Body of pancreas (tissue), 4 donors: ENCODE results near the gene P2RX4. TPM values are rescaled to one million over a fixed set of nuclear protein-coding genes. Genes with fewer than 3 reads are reported as not detected.

Source experiments
- ATAC-seq: fragments of 150-250 bp; one replicate; pipeline ENCODE4 v1.9.1; 2016
- DNase-seq, 4 donors: peaks; one replicate each; pipeline ENCODE4 v3.0.0-alpha.2; 2019
- H3K27ac ChIP-seq, 4 donors: fragments of 200-600 bp; sonication (generic); 1 replicate in 3 of 4; 2 replicates in 1 of 4; pipeline versions ENCODE4 v1.5.1 to v1.6.1; 2016 to 2019; ENCODE audit warnings: mild to moderate bottlenecking in 1 of 4, mixed read lengths in 1 of 4, moderate library complexity in 1 of 4
- H3K27me3 ChIP-seq, 2 donors: fragments of 200-600 bp; sonication (generic); one replicate each; pipeline ENCODE4 v1.6.0; 2016; ENCODE audit warnings: mild to moderate bottlenecking in 1 of 2
- H3K36me3 ChIP-seq, 2 donors: fragments of 200-600 bp; sonication (generic); replicated peaks in 1 of 2; 2 replicates each; pipeline ENCODE4 v1.5.1; 2016; ENCODE audit warnings: low read depth in 2 of 2; ENCODE audit not compliant: insufficient read depth in 1 of 2
- H3K4me1 ChIP-seq: fragments of 200-600 bp; sonication (generic); one replicate; pipeline ENCODE4 v1.6.0; 2016
- H3K4me3 ChIP-seq, 2 donors: fragments of 200-600 bp; sonication (generic); 1 replicate in 1 of 2; 2 replicates in 1 of 2; pipeline ENCODE4 v1.5.1; 2016 to 2019
- H3K9me3 ChIP-seq, 3 donors: fragments of 200-600 bp; sonication (generic); 1 replicate in 2 of 3; 2 replicates in 1 of 3; pipeline ENCODE4 v1.5.1; 2016
- CTCF ChIP-seq, 7 experiments: fragments of 450-650 bp in 4 of 7; fragments of 200-600 bp in 3 of 7; sonication (generic) in 3 of 7; IDR thresholded peaks; one replicate each; pipeline ENCODE4 v1.5.1; 2016 to 2019; ENCODE audit warnings: antibody characterized with exemption in 7 of 7
- POLR2A ChIP-seq, 3 donors: fragments of 450-650 bp; IDR thresholded peaks; one replicate each; pipeline ENCODE4 v1.6.1; 2016; ENCODE audit warnings: antibody characterized with exemption in 3 of 3, mild to moderate bottlenecking in 2 of 3
- WGBS, 2 donors: methylation state at CpG; one replicate each; pipeline ENCODE4 v1.1.5; 2017; 5-methylcytosine and 5-hydroxymethylcytosine counted together
- intact Hi-C: fragments of 100-400 bp; cut with DNase I; formaldehyde crosslinking; loops from one replicate; pipeline ENCODE4 v1.15.1; 2023
- total RNA-seq, 2 donors: library from RNA; depleted of rRNA; stranded (reverse); fragments of >200 nt; gene quantifications; one replicate each; pipeline ENCODE4 v1.1.0, GENCODE V29; 2016

P2RX4 gene
- total RNA-seq, 2 donors from 2014 or later: 50.1 to 58.1 TPM

- peak overlapping the region in 3 of 4 donors; percentile 90 to 94 (median 92) for H3K27ac ChIP-seq
- DNase-seq (no peak), ATAC-seq (no peak)
- H3K4me1 ChIP-seq: peaks cover 32% of the 10 kb centered on the region
- intact Hi-C loops: no loop called here
- H3K36me3 ChIP-seq: no peaks in the 10 kb centered on the region
- H3K4me3 ChIP-seq: no peak overlapping the region
- 89 to 92% methylated on average over 15 of the region's 15 CpGs for WGBS, 2 donors
- TF ChIP-seq CTCF (IDR thresholded peaks at IDR 0.05) (no peak), POLR2A (IDR thresholded peaks at IDR 0.05) (no peak)
- no peaks in the 10 kb centered on the region for H3K9me3 ChIP-seq
- no peaks in the 10 kb centered on the region for H3K27me3 ChIP-seq
Observed at GRCh38 chr12:121209221-121209620, 708 bp upstream of the P2RX4 start.

GRCh38 chr12:121212875-121213274, 2.9 kb downstream of the P2RX4 start:
- intact Hi-C loops: no loop called here
- no peak for ATAC-seq
- Histone ChIP-seq H3K4me3 (no peak overlapping the region), H3K27ac (peak overlapping the region in 2 of 4 donors; percentile 23 to 91), H3K4me1 (peaks cover 68% of the 10 kb centered on the region), H3K27me3 (no peaks in the 10 kb centered on the region), H3K36me3 (no peaks in the 10 kb centered on the region), H3K9me3 (no peaks in the 10 kb centered on the region)
- DNase-seq: no peak
- WGBS, 2 donors: 88 to 91% methylated on average over 5 of the region's 5 CpGs
- TF ChIP-seq CTCF (IDR thresholded peaks at IDR 0.05) (no peak), POLR2A (IDR thresholded peaks at IDR 0.05) (no peak)

GRCh38 chr12:121214166-121214777, 4.3 kb downstream of the P2RX4 start:
- peak overlapping the region; percentile 71 to 91 (median 88) for H3K27ac ChIP-seq
- no peaks in the 10 kb centered on the region for H3K27me3 ChIP-seq
- intact Hi-C loops: no loop called here
- peaks cover 81% of the 10 kb centered on the region for H3K4me1 ChIP-seq
- TF ChIP-seq CTCF (IDR thresholded peaks at IDR 0.05) (no peak), POLR2A (IDR thresholded peaks at IDR 0.05) (no peak)
- no peak for ATAC-seq
- H3K4me3 ChIP-seq: no peak overlapping the region
- H3K9me3 ChIP-seq: no peaks in the 10 kb centered on the region
- WGBS, 2 donors: 56 to 58% methylated on average over 11 of the region's 11 CpGs
- no peak for DNase-seq
- no peaks in the 10 kb centered on the region for H3K36me3 ChIP-seq

GRCh38 chr12:121214855-121215745, 5.2 kb downstream of the P2RX4 start:
- no peaks in the 10 kb centered on the region for H3K36me3 ChIP-seq
- no peak overlapping the region for H3K4me3 ChIP-seq
- peak overlapping the region; percentile 71 to 91 (median 88) for H3K27ac ChIP-seq
- H3K9me3 ChIP-seq: no peaks in the 10 kb centered on the region
- H3K4me1 ChIP-seq: peaks cover 87% of the 10 kb centered on the region
- 27 to 33% methylated on average over 14 of the region's 14 CpGs for WGBS, 2 donors
- H3K27me3 ChIP-seq: no peaks in the 10 kb centered on the region
- intact Hi-C loops: no loop called here
- ATAC-seq (peak; percentile 76), DNase-seq (peak; percentile 59 to 91 (median 80))
- TF ChIP-seq POLR2A (IDR thresholded peaks at IDR 0.05) (no peak), CTCF (IDR thresholded peaks at IDR 0.05) (no peak)
